ENCODE measurements around the gene WHAMM. TPM values are rescaled to one million over a fixed set of nuclear protein-coding genes. Genes with fewer than 3 reads are reported as not detected.

Gene WHAMM
- total and polyA plus RNA-seq, 2 donors (not counting 3 experiments of a cell fraction or from before 2014, with no cell fraction given) = 4.1 to 9.4 TPM

- Histone ChIP-seq H3K9ac (replicated peaks; ENCODE audit: extremely low read depth, insufficient read depth, low read length) (peak overlapping the region; percentile 94), H2AFZ (ENCODE audit: low read depth, low read length) (peak overlapping the region; percentile 31), H3K4me3 (replicated peaks in 1 of 3; ENCODE audit: insufficient read depth in 1 of 3, low read depth in 1 of 3, low read length in 3 of 3) (peak overlapping the region; percentile 76 to 90 (median 87)), H4K20me1 (replicated peaks; ENCODE audit: control insufficient read depth, extremely low read depth, insufficient read depth, low read length) (no peaks in the 10 kb centered on the region), H3K4me1 (ENCODE audit: control insufficient read depth, extremely low read depth, insufficient read depth, low read length) (no peaks in the 10 kb centered on the region), H3K79me2 (ENCODE audit: control insufficient read depth, insufficient read depth, low read length) (peaks cover 35% of the 10 kb centered on the region), H3K27ac (ENCODE audit: insufficient read depth, low read depth, low read length) (peak overlapping the region; percentile 78), H3K36me3 (ENCODE audit: control insufficient read depth in 2 of 2, extremely low read depth in 1 of 2, insufficient read depth in 2 of 2, low read length in 2 of 2) (no peaks in the 10 kb centered on the region), H3K9me1 (replicated peaks; ENCODE audit: control insufficient read depth, extremely low read depth, insufficient read depth, low read length) (no peaks in the 10 kb centered on the region), H3K27me3 (ENCODE audit: control insufficient read depth in 2 of 2, insufficient read depth in 2 of 2, low read length in 2 of 2) (no peaks in the 10 kb centered on the region), H3K4me2 (ENCODE audit: insufficient read depth, low read length) (peak overlapping the region; percentile 85), H3K9me3 (replicated peaks; ENCODE audit: control insufficient read depth, insufficient read depth, low read length) (no peaks in the 10 kb centered on the region)
- BruUV-seq (replicated peaks) = TSS peak; percentile 50
- TF ChIP-seq GATA2 (IDR thresholded peaks at IDR 0.05; ENCODE audit: insufficient read depth, insufficient read length, low read depth, low read length) = no peak
- TF ChIP-seq, protein P1, sequence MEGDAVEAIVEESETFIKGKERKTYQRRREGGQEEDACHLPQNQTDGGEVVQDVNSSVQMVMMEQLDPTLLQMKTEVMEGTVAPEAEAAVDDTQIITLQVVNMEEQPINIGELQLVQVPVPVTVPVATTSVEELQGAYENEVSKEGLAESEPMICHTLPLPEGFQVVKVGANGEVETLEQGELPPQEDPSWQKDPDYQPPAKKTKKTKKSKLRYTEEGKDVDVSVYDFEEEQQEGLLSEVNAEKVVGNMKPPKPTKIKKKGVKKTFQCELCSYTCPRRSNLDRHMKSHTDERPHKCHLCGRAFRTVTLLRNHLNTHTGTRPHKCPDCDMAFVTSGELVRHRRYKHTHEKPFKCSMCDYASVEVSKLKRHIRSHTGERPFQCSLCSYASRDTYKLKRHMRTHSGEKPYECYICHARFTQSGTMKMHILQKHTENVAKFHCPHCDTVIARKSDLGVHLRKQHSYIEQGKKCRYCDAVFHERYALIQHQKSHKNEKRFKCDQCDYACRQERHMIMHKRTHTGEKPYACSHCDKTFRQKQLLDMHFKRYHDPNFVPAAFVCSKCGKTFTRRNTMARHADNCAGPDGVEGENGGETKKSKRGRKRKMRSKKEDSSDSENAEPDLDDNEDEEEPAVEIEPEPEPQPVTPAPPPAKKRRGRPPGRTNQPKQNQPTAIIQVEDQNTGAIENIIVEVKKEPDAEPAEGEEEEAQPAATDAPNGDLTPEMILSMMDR (IDR thresholded peaks at IDR 0.05; ENCODE audit: extremely low read depth in 1 of 2, insufficient read depth in 1 of 2, low read depth in 1 of 2, low read length in 2 of 2) = no peak
- TF ChIP-seq EZH2 (IDR thresholded peaks at IDR 0.05; ENCODE audit: borderline replicate concordance, low read depth, low read length, severe bottlenecking) = no peak
- TF ChIP-seq FOS (IDR thresholded peaks at IDR 0.05; ENCODE audit: borderline replicate concordance, insufficient read depth, low read length) = no peak
- no peak for TF ChIP-seq MYC (IDR thresholded peaks at IDR 0.05; ENCODE audit: low read depth, low read length)
- TF ChIP-seq MAX (IDR thresholded peaks at IDR 0.05; ENCODE audit: insufficient read depth, insufficient read length) = no peak
- TF ChIP-seq POLR2AphosphoS5 (IDR thresholded peaks at IDR 0.05; ENCODE audit: insufficient read depth, low read depth, low read length) = no peak
- DNase-seq (ENCODE audit: low read depth, low spot score) (peak; percentile 22), FAIRE-seq (peak; percentile 33)
- ChIA-PET POLR2A (interaction anchor here (1.3 to 2.0 kb wide), 3 partner anchors 38 to 271 kb away, joined by 3 to 5 read pairs (median 3); partner anchors contain the start of gene RPS17), CTCF (interaction anchor here (0.9 to 2.8 kb wide), 3 partner anchors 22 to 271 kb away, joined by 4 to 9 read pairs (median 6); partner anchors contain the start of gene RPS17)
- intact Hi-C loops (cut with micrococcal nuclease) (loop anchor here (1.0 to 2.0 kb wide), 6 partner anchors 38 to 395 kb away; partner anchors contain the start of genes AP3B2, RAMAC and RPS17), dilution Hi-C loops (cut with MboI; ENCODE audit: extremely low pct_ligation_motif_present, low sequenced_read_pairs) (no loop called here)
Observed at GRCh38 chr15:82810890-82811426, 1.5 kb downstream of the WHAMM start.
